A549 treated with ZK216348 at 1 μM for 4 hours (cell line): ENCODE results near the gene HOXB3. TPM values are rescaled to one million over a fixed set of nuclear protein-coding genes. Genes with fewer than 3 reads are reported as not detected.

Source experiments
- total RNA-seq: library from RNA; stranded (reverse); fragments of 200-300 nt; extraction: Qiagen RNA extraction; gene quantifications from 5 replicates; pipeline ENCODE4 v1.2.3, GENCODE V29; 2022; ENCODE audit warnings: low read depth

The HOXB3 gene
- total RNA-seq: 3.6 to 5.9 TPM (median 5.6 TPM) in 5 replicates

GRCh38 chr17:48589831-48590606 lies at the start of gene HOXB3:
Gene HOXB3 (minus strand): TSS chr17:48590241. CDS start chr17:48552474, 37,767 bp downstream.

GRCh38 chr17:48626245-48627117 lies 36.4 kb upstream of the HOXB3 start, which contains the start of gene HOXB9:
Gene HOXB9 (minus strand): TSS chr17:48626358. CDS start chr17:48626269, 89 bp downstream.

GRCh38 chr17:48615047-48615962 lies 25.3 kb upstream of the HOXB3 start, which contains the start of gene HOXB8:
Gene HOXB8 (minus strand): TSS chr17:48615292. CDS start chr17:48614704, 588 bp downstream.

GRCh38 chr17:48610282-48611211 lies 20.5 kb upstream of the HOXB3 start, which contains the start of gene HOXB7:
Gene HOXB7 (minus strand): TSS chr17:48611017. CDS start chr17:48610918, 99 bp downstream.

GRCh38 chr17:48604770-48605329 lies 14.8 kb upstream of the HOXB3 start, which contains the start of gene HOXB6:
Gene HOXB6 (minus strand): TSS chr17:48604986. CDS start chr17:48598150, 6,836 bp downstream.

GRCh38 chr17:48593126-48593829 lies 3.2 kb upstream of the HOXB3 start, which contains the start of gene HOXB5:
Gene HOXB5 (minus strand): TSS chr17:48593779. CDS start chr17:48593682, 97 bp downstream.

GRCh38 chr17:48577946-48578615 lies 12.0 kb downstream of the HOXB3 start, which contains the start of gene HOXB4:
Gene HOXB4 (minus strand): TSS chr17:48578350. CDS start chr17:48578319, 31 bp downstream.

GRCh38 chr17:48545022-48545375 lies 45.0 kb downstream of the HOXB3 start, which contains the start of gene HOXB2:
Gene HOXB2 (minus strand): TSS chr17:48545109. CDS start chr17:48544911, 198 bp downstream.

GRCh38 chr17:48530887-48531272 lies 59.2 kb downstream of the HOXB3 start, which contains the start of gene HOXB1:
Gene HOXB1 (minus strand): TSS chr17:48531011. CDS start chr17:48530904, 107 bp downstream.

Other genes starting within 250 kb of the HOXB3 start
- gene SKAP1, start 160.0 kb downstream of the HOXB3 start, total RNA-seq: 0.34 to 0.46 TPM in 2 of 5 replicates, not detected in the others
- gene HOXB1, start 59.2 kb downstream of the HOXB3 start, total RNA-seq: not detected in 5 replicates
- 0.48 to 0.84 TPM (median 0.63 TPM) in 5 replicates for gene HOXB2, start 45.1 kb downstream of the HOXB3 start, total RNA-seq
- gene HOXB4, start 11.9 kb downstream of the HOXB3 start, total RNA-seq: 0.12 to 0.29 TPM (median 0.16 TPM) in 5 replicates
- gene HOXB5, start 3.5 kb upstream of the HOXB3 start, total RNA-seq: 1.4 to 2.7 TPM (median 2.6 TPM) in 5 replicates
- 3.3 to 7.9 TPM (median 6.5 TPM) in 5 replicates for gene HOXB6, start 14.7 kb upstream of the HOXB3 start, total RNA-seq
- gene HOXB7, start 20.8 kb upstream of the HOXB3 start, total RNA-seq: 32.7 to 53.1 TPM (median 37.7 TPM) in 5 replicates
- gene HOXB8, start 25.1 kb upstream of the HOXB3 start, total RNA-seq: 6.8 to 9.7 TPM (median 8.9 TPM) in 5 replicates
- 7.3 to 8.2 TPM (median 7.8 TPM) in 5 replicates for gene HOXB9, start 36.1 kb upstream of the HOXB3 start, total RNA-seq
- gene PRAC1, start 132.3 kb upstream of the HOXB3 start, total RNA-seq: not detected in 5 replicates
- not detected in 5 replicates for gene PRAC2, start 132.9 kb upstream of the HOXB3 start, total RNA-seq
- 1.4 to 2.7 TPM (median 2.1 TPM) in 5 replicates for gene HOXB13, start 138.5 kb upstream of the HOXB3 start, total RNA-seq
- gene TTLL6, start 227.0 kb upstream of the HOXB3 start, total RNA-seq: 0.14 to 0.73 TPM (median 0.62 TPM) in 5 replicates
- gene CALCOCO2, start 240.8 kb upstream of the HOXB3 start, total RNA-seq: 69.6 to 95.2 TPM (median 83.4 TPM) in 5 replicates